ENCODE results near the gene KNSTRN.

KNSTRN gene

DNA sequence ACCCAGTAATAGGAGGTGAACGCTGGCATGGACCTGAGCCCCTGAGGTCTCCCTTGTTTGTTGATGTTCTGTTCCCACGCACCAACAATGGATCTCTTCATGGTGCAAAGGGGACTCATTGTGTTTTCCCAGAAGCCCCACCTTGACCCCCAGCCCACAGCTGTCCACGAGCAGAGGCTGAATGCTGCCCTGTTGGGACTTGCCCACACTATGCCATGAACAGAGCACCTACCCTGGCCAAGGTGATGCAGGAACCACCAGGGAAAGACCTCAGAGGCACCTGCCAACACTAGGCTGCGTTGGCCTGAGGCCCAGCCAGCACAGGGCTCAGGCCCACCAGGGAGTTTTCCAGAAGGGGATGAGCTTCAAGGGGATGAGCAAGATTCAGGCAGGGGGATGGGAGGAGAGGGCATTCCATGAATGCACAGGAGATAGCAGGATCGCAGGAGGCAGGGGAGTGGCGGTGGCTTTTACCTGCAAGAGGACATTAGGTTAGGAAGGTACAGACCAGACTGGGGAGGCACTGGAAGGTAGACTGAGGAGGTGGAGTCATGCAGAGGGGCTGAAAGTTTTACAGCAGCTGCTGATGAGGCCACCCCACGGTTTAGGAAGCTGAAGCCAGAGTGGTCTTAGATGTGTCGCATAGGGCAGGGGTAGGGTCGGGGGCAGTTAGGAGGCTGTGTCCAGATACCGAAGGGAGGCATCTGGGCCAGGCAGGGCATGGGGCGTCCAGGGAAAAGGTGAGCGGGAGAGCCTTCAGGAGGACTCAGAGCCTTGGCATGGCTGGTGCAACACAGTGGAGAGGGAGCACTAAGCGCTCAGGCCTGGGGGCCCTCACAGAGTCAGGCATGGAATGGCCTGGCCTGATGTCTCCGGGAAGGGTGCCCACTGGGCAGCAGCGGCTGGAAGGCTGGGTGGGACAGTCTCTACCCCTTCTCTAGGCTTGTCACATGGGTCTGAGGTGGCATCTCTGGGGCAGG lies 35.7 kb upstream of the KNSTRN start:
- TF ChIP-seq, protein P1, sequence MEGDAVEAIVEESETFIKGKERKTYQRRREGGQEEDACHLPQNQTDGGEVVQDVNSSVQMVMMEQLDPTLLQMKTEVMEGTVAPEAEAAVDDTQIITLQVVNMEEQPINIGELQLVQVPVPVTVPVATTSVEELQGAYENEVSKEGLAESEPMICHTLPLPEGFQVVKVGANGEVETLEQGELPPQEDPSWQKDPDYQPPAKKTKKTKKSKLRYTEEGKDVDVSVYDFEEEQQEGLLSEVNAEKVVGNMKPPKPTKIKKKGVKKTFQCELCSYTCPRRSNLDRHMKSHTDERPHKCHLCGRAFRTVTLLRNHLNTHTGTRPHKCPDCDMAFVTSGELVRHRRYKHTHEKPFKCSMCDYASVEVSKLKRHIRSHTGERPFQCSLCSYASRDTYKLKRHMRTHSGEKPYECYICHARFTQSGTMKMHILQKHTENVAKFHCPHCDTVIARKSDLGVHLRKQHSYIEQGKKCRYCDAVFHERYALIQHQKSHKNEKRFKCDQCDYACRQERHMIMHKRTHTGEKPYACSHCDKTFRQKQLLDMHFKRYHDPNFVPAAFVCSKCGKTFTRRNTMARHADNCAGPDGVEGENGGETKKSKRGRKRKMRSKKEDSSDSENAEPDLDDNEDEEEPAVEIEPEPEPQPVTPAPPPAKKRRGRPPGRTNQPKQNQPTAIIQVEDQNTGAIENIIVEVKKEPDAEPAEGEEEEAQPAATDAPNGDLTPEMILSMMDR (IDR thresholded peaks at IDR 0.05; ENCODE audit: low read depth, low read length): no peak

DNA sequence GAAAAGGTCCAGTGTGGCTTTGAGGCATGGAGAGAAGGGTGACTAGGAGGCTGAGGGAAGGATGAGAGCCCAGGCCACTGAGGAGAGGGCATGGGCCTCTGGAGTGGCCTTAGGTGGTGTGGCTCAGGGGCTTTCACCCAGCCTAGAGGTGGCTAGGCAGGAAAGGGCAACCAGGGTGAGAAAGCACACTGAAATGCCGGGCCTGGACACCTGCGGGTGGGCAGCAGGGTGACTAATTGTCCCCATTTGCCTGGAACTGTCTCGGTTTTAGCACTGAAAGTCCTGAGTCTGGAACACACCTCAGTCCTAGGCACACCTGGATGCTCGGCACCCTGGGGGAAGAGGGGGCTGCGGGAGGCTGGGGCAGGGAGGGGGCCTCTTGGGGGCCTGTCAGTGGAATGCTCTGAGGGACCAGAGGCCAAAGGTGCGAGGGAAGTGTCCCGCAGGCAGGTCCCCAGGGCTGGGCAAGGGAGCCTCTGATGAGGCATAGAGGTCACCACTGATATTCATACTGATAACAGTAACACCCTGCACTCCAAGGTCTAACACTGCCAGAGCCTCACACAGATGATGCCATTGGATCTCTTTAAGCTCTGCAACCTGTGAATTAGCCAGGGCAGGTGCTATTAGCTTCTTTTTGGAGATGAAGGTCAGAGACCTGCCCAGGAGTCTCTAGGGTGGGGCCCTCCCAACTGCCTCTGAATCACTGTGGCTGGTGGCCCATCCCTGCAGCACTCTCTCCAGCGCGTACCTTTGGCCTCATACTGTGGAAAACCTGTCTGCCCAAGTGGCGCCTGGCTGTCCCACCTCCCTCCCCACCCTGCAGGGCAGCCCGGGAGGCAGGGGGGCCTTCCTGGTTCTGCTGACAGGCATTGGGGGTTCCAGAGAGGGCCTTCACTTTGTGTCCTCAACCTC lies 34.7 kb upstream of the KNSTRN start:
- TF ChIP-seq, protein P1 (IDR thresholded peaks at IDR 0.05; ENCODE audit: low read depth, low read length): no peak
- no peak for DNase-seq (ENCODE audit: extremely low read depth, low read depth)

More for the DNA sequence above, 35.7 kb upstream of the KNSTRN start:
- DNase-seq (ENCODE audit: extremely low read depth, low read depth): no peak

DNA sequence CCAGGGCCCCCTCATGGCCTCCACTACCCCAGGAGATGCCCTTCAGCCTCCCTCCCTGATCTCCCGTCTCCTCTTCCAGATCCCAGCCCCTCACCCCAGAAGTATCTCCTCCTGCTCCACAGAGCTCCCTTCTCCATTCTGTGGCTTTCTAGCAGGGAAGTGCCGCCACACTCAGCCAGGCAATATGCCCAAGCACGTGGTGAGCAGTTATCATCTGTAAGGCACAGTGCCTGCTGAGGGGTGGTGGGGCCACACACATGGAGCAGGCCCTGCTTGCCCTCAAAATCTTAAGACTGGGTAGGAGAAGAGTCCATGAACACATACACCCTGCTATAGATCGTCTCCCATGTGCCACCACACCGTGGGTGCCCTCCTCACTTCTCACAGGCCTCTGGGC lies 34.0 kb upstream of the KNSTRN start:
- TF ChIP-seq, protein P1 (IDR thresholded peaks at IDR 0.05; ENCODE audit: low read depth, low read length): no peak

DNA sequence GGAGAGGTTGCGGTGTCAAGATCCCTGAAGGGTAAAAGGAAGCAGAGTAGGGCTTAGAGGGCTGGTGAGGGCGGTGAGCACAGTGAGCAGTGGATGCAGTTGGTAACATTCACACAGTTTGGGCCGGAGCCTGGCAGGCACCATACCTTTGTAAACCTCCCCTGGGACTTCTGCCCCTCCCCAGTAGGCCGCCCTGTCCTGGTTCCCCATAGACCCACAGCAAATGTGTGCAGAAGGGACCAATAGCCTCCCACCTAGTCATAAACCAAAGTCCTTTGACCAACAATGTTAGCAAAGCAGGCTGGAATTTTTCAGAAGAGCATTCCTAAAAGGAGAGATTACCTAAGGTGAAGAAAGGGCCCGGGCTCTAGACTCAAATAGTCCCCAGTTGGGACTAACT lies 33.4 kb upstream of the KNSTRN start:
- TF ChIP-seq, protein P1 (IDR thresholded peaks at IDR 0.05; ENCODE audit: low read depth, low read length): no peak
- DNase-seq (ENCODE audit: extremely low read depth, low read depth): no peak

More for the DNA sequence above, 34.0 kb upstream of the KNSTRN start:
- no peak for DNase-seq (ENCODE audit: extremely low read depth, low read depth)

DNA sequence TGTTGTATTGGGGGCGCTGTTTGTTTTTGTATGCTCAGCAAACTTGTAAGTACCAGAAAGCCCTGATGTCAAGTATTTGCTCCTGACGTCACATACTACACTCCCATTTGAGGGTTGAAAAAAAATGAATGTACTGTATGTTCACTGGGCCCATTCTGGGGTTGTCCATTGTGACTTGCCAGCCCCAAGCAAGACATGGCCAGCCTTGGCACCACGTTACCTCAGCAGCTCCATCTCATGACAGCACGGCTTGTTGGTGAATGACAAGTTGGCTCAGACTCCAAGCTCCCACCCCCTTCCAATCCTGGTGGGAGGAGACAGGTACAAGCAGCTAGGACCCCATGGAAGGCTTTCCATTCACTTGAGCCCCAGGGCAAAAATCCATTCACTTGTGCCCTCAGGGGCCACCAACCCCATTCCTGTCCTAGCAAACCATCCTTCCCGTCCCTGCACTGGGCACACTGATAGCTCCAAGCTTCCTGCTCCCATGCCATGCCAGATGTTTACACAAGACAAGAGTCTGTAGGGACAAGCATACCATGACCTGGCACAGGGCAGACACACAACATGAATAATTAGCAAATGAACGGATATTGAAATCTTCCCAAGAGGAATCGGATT lies 30.1 kb upstream of the KNSTRN start:
- TF ChIP-seq, protein P1 (IDR thresholded peaks at IDR 0.05; ENCODE audit: low read depth, low read length): no peak
- no peak for DNase-seq (ENCODE audit: extremely low read depth, low read depth)

DNA sequence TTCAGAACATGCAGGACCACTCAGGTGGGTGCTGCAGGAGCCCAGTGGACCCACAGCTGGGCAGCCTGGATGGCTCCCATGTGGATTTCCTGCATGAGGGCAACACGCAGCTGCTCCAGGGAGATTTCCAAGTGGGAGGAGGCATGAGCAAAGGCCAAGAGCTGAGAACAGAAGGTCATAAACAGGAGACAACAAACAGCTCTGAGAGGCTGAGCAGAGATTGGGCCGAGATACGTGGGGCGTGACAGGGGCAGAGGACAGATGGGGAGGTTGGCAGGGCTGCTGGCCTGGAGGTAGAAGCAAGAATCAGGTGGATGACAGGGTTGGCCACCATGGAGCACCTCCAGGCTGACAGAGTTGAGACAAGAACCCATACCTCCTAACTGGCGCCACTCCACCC lies 28.8 kb upstream of the KNSTRN start:
- no peak for DNase-seq (ENCODE audit: extremely low read depth, low read depth)
- TF ChIP-seq, protein P1 (IDR thresholded peaks at IDR 0.05; ENCODE audit: low read depth, low read length): no peak
